Coronary artery (tissue), 2 donors: ENCODE measurements around the gene KIF20B.

Experiments used
- DNase-seq: peaks from one replicate; pipeline ENCODE4 v3.0.0-alpha.2; 2017; ENCODE audit warnings: low spot score
- H3K27ac ChIP-seq, 2 donors: fragments of 200-600 bp; sonication (generic); one replicate each; pipeline ENCODE4 v1.5.1; 2016 to 2019
- H3K4me3 ChIP-seq: fragments of 200-600 bp; sonication (generic); 2 replicates; pipeline ENCODE4 v1.5.1; 2016; ENCODE audit warnings: mild to moderate bottlenecking, moderate library complexity
- CTCF ChIP-seq: fragments of 200-600 bp; sonication (generic); IDR thresholded peaks from one replicate; pipeline ENCODE4 v1.5.1; 2019; ENCODE audit warnings: antibody characterized with exemption

KIF20B gene

GRCh38 chr10:89657302-89657701 lies 44.1 kb upstream of the KIF20B start:
- Histone ChIP-seq H3K27ac (no peak overlapping the region), H3K4me3 (no peak overlapping the region)
- no peak for TF ChIP-seq CTCF
- no peak for DNase-seq

GRCh38 chr10:89659143-89660131 lies 42.0 kb upstream of the KIF20B start:
- TF ChIP-seq CTCF: no peak
- DNase-seq: no peak
- H3K4me3 ChIP-seq: no peak overlapping the region
- no peak overlapping the region for H3K27ac ChIP-seq

- no peak for DNase-seq
- H3K27ac ChIP-seq: no peak overlapping the region
- no peak for TF ChIP-seq CTCF
Measured at GRCh38 chr10:89662596-89662995, 38.8 kb upstream of the KIF20B start.

GRCh38 chr10:89663144-89663543 lies 38.2 kb upstream of the KIF20B start:
- DNase-seq: no peak
- no peak overlapping the region for H3K27ac ChIP-seq
- no peak overlapping the region for H3K4me3 ChIP-seq
- TF ChIP-seq CTCF: no peak

More at GRCh38 chr10:89662596-89662995, 38.8 kb upstream of the KIF20B start:
- H3K4me3 ChIP-seq: no peak overlapping the region

GRCh38 chr10:89664203-89664602 lies 37.2 kb upstream of the KIF20B start:
- Histone ChIP-seq H3K27ac (no peak overlapping the region), H3K4me3 (no peak overlapping the region)
- no peak for DNase-seq
- no peak for TF ChIP-seq CTCF

GRCh38 chr10:89665302-89665701 lies 36.1 kb upstream of the KIF20B start:
- TF ChIP-seq CTCF: no peak
- H3K27ac ChIP-seq: no peak overlapping the region
- DNase-seq: no peak
- no peak overlapping the region for H3K4me3 ChIP-seq

GRCh38 chr10:89666138-89666537 lies 35.3 kb upstream of the KIF20B start:
- DNase-seq: no peak
- Histone ChIP-seq H3K27ac (no peak overlapping the region), H3K4me3 (no peak overlapping the region)
- no peak for TF ChIP-seq CTCF
